ENCODE measurements around the gene GTF2IRD1. TPM values are rescaled to one million over a fixed set of nuclear protein-coding genes. Genes with fewer than 3 reads are reported as not detected.
A peak's percentile ranks its signal among the peaks of the same experiment; 100 is the strongest.
"Not testable (repeated sequence)": the region's sequence is repeated elsewhere in the genome, so short reads cannot be mapped to it uniquely, and the experiment has no call there.

The GTF2IRD1 gene
- total and polyA plus RNA-seq, 2 of the 13 experiments (the other 11 are each of a cell fraction or from before 2014, with no cell fraction given), result 16.5 to 26.7 TPM

GRCh38 chr7:74418538-74418937 lies 35.2 kb upstream of the GTF2IRD1 start (continued):
- peak; percentile 81 for TF ChIP-seq MNT (IDR thresholded peaks at IDR 0.05)
- 0 out of 2 replicates have a peak, but pooled peaks have one; percentile 20 for TF ChIP-seq FOXK2 (IDR thresholded peaks at IDR 0.05)
- TF ChIP-seq LCORL (IDR thresholded peaks at IDR 0.05), result 0 out of 2 replicates have a peak, but pooled peaks have one; percentile 5
- no peak for TF ChIP-seq LCORL (CRISPR knock-in tag; IDR thresholded peaks at IDR 0.05)
- no peak for TF ChIP-seq SALL1 (CRISPR knock-in tag; IDR thresholded peaks at IDR 0.05)
- TF ChIP-seq ZNF570 (CRISPR knock-in tag; IDR thresholded peaks at IDR 0.05; ENCODE audit: borderline replicate concordance), result no peak

- H3K4me2 ChIP-seq (ENCODE audit: low read depth, low read length); H3K27me3 ChIP-seq (ENCODE audit: control insufficient read depth in 1 of 2, insufficient read depth in 2 of 2, low read length in 2 of 2); H3K36me3 ChIP-seq (replicated peaks in 1 of 2; ENCODE audit: control insufficient read depth in 1 of 2, insufficient read depth in 2 of 2, low read length in 2 of 2); DNase-seq (ENCODE audit: low spot score); FAIRE-seq; H4K20me1 ChIP-seq (ENCODE audit: insufficient read depth, low read length); H3K79me2 ChIP-seq (ENCODE audit: insufficient read depth, low read length); H3K9me3 ChIP-seq (ENCODE audit: low read length); CTCF ChIA-PET (ENCODE audit: low intra/inter-chr PET ratio, low total read pairs); H3K9ac ChIP-seq (ENCODE audit: insufficient read depth, low read depth, low read length); H3K4me3 ChIP-seq (replicated peaks in 1 of 3; ENCODE audit: insufficient read depth in 1 of 3, low read depth in 2 of 3, low read length in 3 of 3); H3K27ac ChIP-seq (ENCODE audit: extremely low read length, insufficient read depth, low read length); BruUV-seq (replicated peaks); ATAC-seq; in situ Hi-C loops (cut with HindIII; ENCODE audit: extremely low pct_ligation_motif_present, low pct_unique_long_range_greater_than_20kb); POLR2A ChIA-PET; H2AFZ ChIP-seq (ENCODE audit: low read length): not testable (repeated sequence)
- WGBS (ENCODE audit: low lambda C conversion rate), result 2% methylated on average over 2 of the region's 4 CpGs
- H3K4me1 ChIP-seq (ENCODE audit: insufficient read depth, low read length), result peaks cover 19% of the 10 kb centered on the region
- intact Hi-C loops (cut with micrococcal nuclease; ENCODE audit: unreplicated experiment), result loop anchor here (2.0 kb wide), 1 partner anchor 126 kb away; no protein-coding TSS in a partner anchor
- peak; percentile 84 for TF ChIP-seq ZNF770 (CRISPR knock-in tag; IDR thresholded peaks at IDR 0.05)
- peak; percentile 91 for TF ChIP-seq ZNF121 (CRISPR knock-in tag; IDR thresholded peaks at IDR 0.05)
- TF ChIP-seq ZMYM3 (CRISPR knock-in tag; IDR thresholded peaks at IDR 0.05), result peak; percentile 67; the same call in 1 of the 2 replicates
Measured at GRCh38 chr7:74419232-74419631, 34.5 kb upstream of the GTF2IRD1 start.
